ENCODE measurements around the gene SON. TPM values are rescaled to one million over a fixed set of nuclear protein-coding genes. Genes with fewer than 3 reads are reported as not detected.

SON gene
- total RNA-seq, 1 experiment from 2014 or later: 329 TPM

- no peak overlapping the region for H3K4ac ChIP-seq (ENCODE audit: low read depth, low read length)
- no peaks in the 10 kb centered on the region for H3K9me3 ChIP-seq (ENCODE audit: control insufficient read depth, low read depth, low read length)
- DNase-seq: no peak
- 0 out of 2 replicates have a peak, but pooled peaks cover 4% of the 10 kb centered on the region for H3K79me2 ChIP-seq (ENCODE audit: insufficient read depth, low read length)
- H2BK15ac ChIP-seq (ENCODE audit: low read depth, low read length): no peak overlapping the region
- H3T11ph ChIP-seq (ENCODE audit: low read length): no peak overlapping the region
- H4K91ac ChIP-seq (ENCODE audit: insufficient read length, low read depth, low read length): no peak overlapping the region
- H3K4me1 ChIP-seq (ENCODE audit: insufficient read depth, low read length): no peaks in the 10 kb centered on the region
- H3K27me3 ChIP-seq (ENCODE audit: insufficient read depth, low read length): no peaks in the 10 kb centered on the region
- no peak overlapping the region for H3K23ac ChIP-seq (ENCODE audit: insufficient read length, low read depth, low read length)
- no peaks in the 10 kb centered on the region for H3K9me3 Mint-ChIP-seq
- peaks cover 10% of the 10 kb centered on the region for H3K23me2 ChIP-seq (ENCODE audit: insufficient read length, low read depth, low read length, poor library complexity, severe bottlenecking)
- no peak overlapping the region for H3K18ac ChIP-seq (ENCODE audit: insufficient read length, low read depth, low read length)
- no peak overlapping the region for H2AK5ac ChIP-seq (ENCODE audit: insufficient read length, low read length)
- H3K27ac ChIP-seq (ENCODE audit: insufficient read length, low read depth, low read length): no peak overlapping the region
- no peak overlapping the region for H2BK120ac ChIP-seq (ENCODE audit: low read depth, low read length, poor library complexity, severe bottlenecking)
- H3K4me2 ChIP-seq (ENCODE audit: insufficient read depth, insufficient read length, low read length): peak overlapping the region; percentile 21
- no peak overlapping the region for H4K8ac ChIP-seq (replicated peaks; ENCODE audit: insufficient read length, low read depth, low read length)
- no peaks in the 10 kb centered on the region for H3K79me1 ChIP-seq (ENCODE audit: insufficient read depth, low read depth, low read length, poor library complexity, severe bottlenecking)
- WGBS (ENCODE audit: extremely low coverage, insufficient read length, low lambda C conversion rate): no CpG with 5 or more reads among the region's 6 CpGs
- no peak overlapping the region for H3K14ac ChIP-seq (ENCODE audit: insufficient read depth, low read length)
- H2BK12ac ChIP-seq (ENCODE audit: insufficient read length, low read depth, low read length): no peak overlapping the region
- no peak for TF ChIP-seq CTCF (conservative IDR thresholded peaks at IDR 0.05)
- H2AFZ ChIP-seq (ENCODE audit: low read length): no peak overlapping the region
- no peak overlapping the region; a peak in 1 of 7 replicates for H3K27ac Mint-ChIP-seq
- H3K9ac ChIP-seq (ENCODE audit: extremely low read depth, insufficient read length, low read length): peak overlapping the region; percentile 9
- H3K4me1 Mint-ChIP-seq: peaks cover 14 to 15% of the 10 kb centered on the region in 2 experiments
- H4K20me1 ChIP-seq (ENCODE audit: control insufficient read depth, insufficient read depth, insufficient read length): no peaks in the 10 kb centered on the region
- no peak overlapping the region for H2BK5ac ChIP-seq (ENCODE audit: insufficient read length, low read length)
- H4K5ac ChIP-seq (ENCODE audit: insufficient read length, low read depth, low read length): no peak overlapping the region
- peak overlapping the region; percentile 70 to 84 for H3K4me3 Mint-ChIP-seq
- H3K27me3 Mint-ChIP-seq (ENCODE audit: low read depth): no peaks in the 10 kb centered on the region
- no peak overlapping the region for H2BK20ac ChIP-seq (ENCODE audit: low read depth, low read length, poor library complexity, severe bottlenecking)
- no peak overlapping the region for H3K56ac ChIP-seq (ENCODE audit: insufficient read length, low read depth, low read length)
- H3K36me3 Mint-ChIP-seq (ENCODE audit: insufficient read depth in 1 of 3, low read depth in 3 of 3): peaks cover 9 to 33% (median 33%) of the 10 kb centered on the region in 3 experiments; a peak in 6 of 7 replicates
These were observed 44.1 kb downstream of the SON start for GRCh38 chr21:33586927-33587326.
